Transverse colon (tissue), 3 donors: Measurements from ENCODE around the gene PXDC1.

Experiments
- CTCF ChIP-seq, 5 experiments: fragments of 200-600 bp in 3 of 5; fragments of 450-650 bp in 2 of 5; sonication (generic) in 3 of 5; IDR thresholded peaks; 1 replicate in 2 of 5; 2 replicates in 3 of 5; pipeline ENCODE4 v1.5.1; 2016 to 2017; ENCODE audit warnings: antibody characterized with exemption in 5 of 5, inconsistent platforms in 3 of 5, mild to moderate bottlenecking in 2 of 5, moderate library complexity in 1 of 5
- POLR2A ChIP-seq: fragments of 450-650 bp; IDR thresholded peaks from one replicate; pipeline ENCODE4 v1.6.1; 2016; ENCODE audit warnings: antibody characterized with exemption, mild to moderate bottlenecking, moderate library complexity

GRCh38 chr6:3738381-3739131 lies 13.0 kb downstream of the PXDC1 start:
- no peak for TF ChIP-seq CTCF (IDR thresholded peaks at IDR 0.05)
- TF ChIP-seq POLR2A: no peak
